PC-3 (cell line): ENCODE data around the gene CRADD.

ENCODE experiments used
- CTCF ChIP-seq: fragments of 300-600 bp; sonication (generic); conservative IDR thresholded peaks from 2 replicates; pipeline ENCODE4 v1.5.1; 2017; ENCODE audit warnings: antibody characterized with exemption, low read depth, mild to moderate bottlenecking, low read length
- EZH2 ChIP-seq: fragments of 300-600 bp; sonication (generic); IDR thresholded peaks from one replicate; pipeline ENCODE4 v1.6.1; 2017; ENCODE audit warnings: antibody characterized with exemption, mild to moderate bottlenecking, low read length; ENCODE audit not compliant: unreplicated experiment
- EZH2phosphoT487 ChIP-seq: fragments of 300-600 bp; sonication (generic); IDR thresholded peaks from 2 replicates; pipeline ENCODE4 v1.6.1; 2018; ENCODE audit warnings: mild to moderate bottlenecking, antibody characterized with exemption, low read length, borderline replicate concordance

- TF ChIP-seq CTCF (no peak), EZH2 (no peak), EZH2phosphoT487 (no peak)
Observed at GRCh38 chr12:93782853-93783252, 105.7 kb downstream of the CRADD start.
